CD8-positive, alpha-beta memory T cell (primary cell): Measurements from ENCODE around the gene MIPOL1. TPM values are rescaled to one million over a fixed set of nuclear protein-coding genes. Genes with fewer than 3 reads are reported as not detected.

Source experiments
- CTCF ChIA-PET: fragments of 350-600 bp; sonication (Branson Sonifier 250); formaldehyde crosslinking; loops from one replicate; lab custom pipeline; 2021; ENCODE audit warnings: antibody characterized with exemption; lab: Charles Lee
- POLR2A ChIA-PET: fragments of 350-600 bp; sonication (Branson Sonifier 250); formaldehyde crosslinking; loops from one replicate; lab custom pipeline; 2021; ENCODE audit warnings: antibody characterized with exemption; lab: Charles Lee
- DNase-seq, 5 donors: peaks; one replicate each; pipeline versions ENCODE4 v3.0.0 to v3.0.0-alpha.2; 2020 to 2022; ENCODE audit warnings: mixed read lengths in 1 of 5
- H3K27ac ChIP-seq: one replicate; pipeline ENCODE4 v1.7.0; 2013; ENCODE audit warnings: low read depth, mild to moderate bottlenecking, low read length, moderate library complexity
- H3K27me3 ChIP-seq: 2 replicates; pipeline ENCODE4 v1.7.0; 2013; ENCODE audit warnings: low read length, mild to moderate bottlenecking; ENCODE audit not compliant: insufficient read depth, poor library complexity, severe bottlenecking
- H3K36me3 ChIP-seq: 2 replicates; pipeline ENCODE4 v1.7.0; 2013; ENCODE audit warnings: mild to moderate bottlenecking, low read length, moderate library complexity; ENCODE audit not compliant: insufficient read depth
- H3K4me1 ChIP-seq: 2 replicates; pipeline ENCODE4 v1.7.0; 2013; ENCODE audit warnings: mild to moderate bottlenecking, low read length, moderate library complexity; ENCODE audit not compliant: insufficient read depth
- H3K4me3 ChIP-seq: 2 replicates; pipeline ENCODE4 v1.7.0; 2013; ENCODE audit warnings: mild to moderate bottlenecking, low read length
- H3K9me3 ChIP-seq: 2 replicates; pipeline ENCODE4 v1.7.0; 2013; ENCODE audit warnings: mild to moderate bottlenecking, low read length
- H3K27ac Mint-ChIP-seq, 8 donors: one replicate each; pipeline ENCODE4 v1.8.0; 2020 to 2021; ENCODE audit warnings: mixed read lengths in 8 of 8, mild to moderate bottlenecking in 6 of 8, inconsistent platforms in 3 of 8, moderate library complexity in 3 of 8
- H3K27me3 Mint-ChIP-seq, 2 donors: one replicate each; pipeline ENCODE4 v1.8.0; 2020 to 2021; ENCODE audit warnings: mixed read lengths in 2 of 2, mild to moderate bottlenecking in 1 of 2, moderate library complexity in 1 of 2
- H3K36me3 Mint-ChIP-seq, 3 donors: one replicate each; pipeline ENCODE4 v1.8.0; 2020 to 2021; ENCODE audit warnings: mixed read lengths in 3 of 3, inconsistent platforms in 1 of 3, mild to moderate bottlenecking in 1 of 3
- H3K4me1 Mint-ChIP-seq, 3 donors: one replicate each; pipeline ENCODE4 v1.8.0; 2020 to 2021; ENCODE audit warnings: mixed read lengths in 3 of 3, inconsistent platforms in 1 of 3, mild to moderate bottlenecking in 1 of 3
- H3K4me3 Mint-ChIP-seq, 7 donors: one replicate each; pipeline ENCODE4 v1.8.0; 2020 to 2021; ENCODE audit warnings: mixed read lengths in 7 of 7, mild to moderate bottlenecking in 6 of 7, moderate library complexity in 4 of 7, inconsistent platforms in 2 of 7
- H3K9me3 Mint-ChIP-seq, 5 donors: one replicate each; pipeline ENCODE4 v1.8.0; 2020 to 2022; ENCODE audit warnings: mixed read lengths in 5 of 5, mild to moderate bottlenecking in 3 of 5, moderate library complexity in 2 of 5, inconsistent platforms in 1 of 5
- polyA plus RNA-seq: library from polyadenylated mRNA; unstranded; fragments of 300-500 nt; fragmentation: Illumina TruSeq; gene quantifications from one replicate; pipeline ENCODE4 v1.2.3, GENCODE V29; 2021
- total RNA-seq, 2 experiments: library from RNA; stranded (reverse); gene quantifications; one replicate each; pipeline ENCODE4 v1.2.3, GENCODE V29; 2021

Gene MIPOL1
- total and polyA plus RNA-seq, 3 experiments from 2014 or later = not detected

DNA sequence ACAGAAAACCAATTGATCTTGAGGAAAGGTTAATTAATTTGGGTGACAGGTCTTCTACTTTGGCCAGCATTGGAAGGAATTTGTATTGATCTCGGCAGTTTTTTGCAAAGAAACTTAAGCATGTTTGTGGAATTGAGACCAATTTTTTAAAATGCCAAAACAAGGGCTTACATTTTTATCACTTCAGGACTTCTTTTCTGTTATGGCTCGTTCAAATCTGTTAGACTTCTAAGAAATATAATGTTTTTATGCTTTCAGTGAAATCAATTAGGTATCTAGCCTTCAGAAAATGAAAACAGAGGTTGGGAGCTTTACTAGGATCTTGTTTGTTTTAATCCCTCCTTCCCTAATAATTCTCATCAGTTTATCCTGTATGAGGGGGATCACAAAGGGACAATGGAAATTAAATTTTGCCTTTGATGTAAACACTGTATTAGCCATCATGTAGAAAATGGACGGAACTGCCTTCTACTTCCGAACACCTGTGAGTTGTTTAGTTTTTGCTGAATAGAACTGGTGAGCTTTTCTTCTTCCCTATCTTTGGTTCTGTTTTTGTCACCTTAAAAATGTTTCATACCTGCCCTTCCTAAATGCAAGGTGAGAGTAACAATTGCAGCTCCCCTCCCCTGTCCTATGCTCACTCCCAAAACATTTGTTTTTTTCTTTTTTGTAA lies 389.5 kb downstream of the MIPOL1 start:
- DNase-seq = no peak

DNA sequence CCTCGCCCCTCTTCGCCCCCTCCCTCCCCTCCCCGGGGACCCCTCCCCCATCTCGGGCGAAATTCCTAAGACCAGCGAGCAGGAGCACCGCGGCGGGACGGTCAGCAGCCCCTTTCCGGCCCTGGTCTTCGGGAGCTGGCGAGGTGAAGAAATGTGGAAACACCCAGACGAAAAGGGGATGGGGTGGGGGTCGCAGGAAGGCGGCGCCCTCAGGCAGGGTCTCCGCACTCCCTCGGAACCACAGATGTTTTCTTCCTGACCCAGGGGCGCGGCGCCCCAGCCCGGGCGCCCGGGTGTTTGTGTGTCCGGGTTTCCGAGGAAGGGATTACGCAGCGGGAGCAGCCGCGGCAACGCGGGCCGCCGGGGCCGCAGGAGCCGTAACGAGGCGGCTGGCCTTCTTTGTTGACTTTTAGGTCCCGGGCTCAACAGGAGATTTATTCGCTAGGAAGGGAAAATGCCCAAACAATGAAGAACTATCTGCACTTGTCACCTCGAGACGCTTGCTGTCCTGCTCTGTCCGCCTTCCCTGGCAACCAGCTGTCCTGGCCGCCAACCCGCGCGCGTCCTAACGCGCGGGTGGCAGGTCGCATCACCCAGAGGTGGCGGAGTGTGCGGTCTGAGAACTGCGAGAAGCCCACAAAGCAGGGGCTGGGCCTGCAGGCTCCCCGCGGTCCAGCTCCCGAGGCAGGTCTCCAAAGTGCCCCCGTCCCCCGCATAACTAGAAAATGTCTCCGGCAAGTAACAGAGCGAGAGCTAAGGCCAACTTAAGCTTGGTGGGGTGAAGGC lies 390.3 kb downstream of the MIPOL1 start:
- Mint-ChIP-seq H3K4me1 (no peaks in the 10 kb centered on the region), H3K9me3 (peaks cover 12 to 45% (median 27%) of the 10 kb centered on the region in 5 donors), H3K36me3 (peaks cover 0 to 3% (median 1%) of the 10 kb centered on the region in 3 donors), H3K27ac (no peak overlapping the region), H3K4me3 (no peak overlapping the region), H3K27me3 (peaks cover 51 to 63% of the 10 kb centered on the region in 2 donors)
- no peak for DNase-seq
- no peaks in the 10 kb centered on the region for H3K36me3 ChIP-seq
- H3K9me3 ChIP-seq = no peaks in the 10 kb centered on the region
- peaks cover 11% of the 10 kb centered on the region for H3K27me3 ChIP-seq
- H3K4me1 ChIP-seq = no peaks in the 10 kb centered on the region
- ChIA-PET CTCF (no interaction called here), POLR2A (no interaction called here)
- H3K4me3 ChIP-seq = no peak overlapping the region
- no peak overlapping the region for H3K27ac ChIP-seq

More for the DNA sequence above, 389.5 kb downstream of the MIPOL1 start:
- Mint-ChIP-seq H3K27me3 (peaks cover 43 to 60% of the 10 kb centered on the region in 2 donors), H3K27ac (no peak overlapping the region), H3K4me1 (no peaks in the 10 kb centered on the region), H3K4me3 (no peak overlapping the region), H3K9me3 (peaks cover 8 to 38% (median 22%) of the 10 kb centered on the region in 5 donors), H3K36me3 (peaks cover 0 to 3% (median 1%) of the 10 kb centered on the region in 3 donors)
- Histone ChIP-seq H3K36me3 (no peaks in the 10 kb centered on the region), H3K27me3 (peaks cover 11% of the 10 kb centered on the region), H3K4me1 (no peaks in the 10 kb centered on the region), H3K27ac (no peak overlapping the region), H3K9me3 (no peaks in the 10 kb centered on the region), H3K4me3 (no peak overlapping the region)
- CTCF ChIA-PET = no interaction called here
- POLR2A ChIA-PET = no interaction called here

DNA sequence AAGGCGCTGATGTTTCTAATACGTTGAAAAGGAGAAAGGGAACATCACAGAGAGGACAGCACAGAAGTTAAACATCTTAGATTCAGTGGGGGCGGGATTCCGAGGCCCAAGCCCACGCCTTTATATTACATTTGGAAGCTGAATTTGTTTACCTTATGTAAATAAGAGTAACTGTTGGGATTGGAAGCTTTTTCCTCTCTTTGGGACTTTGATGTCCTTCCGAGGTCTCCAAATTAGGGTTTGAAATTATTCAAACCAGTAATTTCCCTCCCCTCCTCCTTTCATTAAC lies 390.9 kb downstream of the MIPOL1 start:
- Histone ChIP-seq H3K4me3 (no peak overlapping the region), H3K36me3 (no peaks in the 10 kb centered on the region), H3K4me1 (no peaks in the 10 kb centered on the region), H3K27me3 (peaks cover 11% of the 10 kb centered on the region), H3K9me3 (no peaks in the 10 kb centered on the region), H3K27ac (no peak overlapping the region)
- Mint-ChIP-seq H3K27ac (no peak overlapping the region), H3K27me3 (peaks cover 56 to 68% of the 10 kb centered on the region in 2 donors), H3K9me3 (peaks cover 13 to 49% (median 27%) of the 10 kb centered on the region in 5 donors), H3K4me1 (no peaks in the 10 kb centered on the region), H3K36me3 (peaks cover 0 to 3% (median 1%) of the 10 kb centered on the region in 3 donors), H3K4me3 (no peak overlapping the region)
- no peak for DNase-seq
- CTCF ChIA-PET = no interaction called here
- POLR2A ChIA-PET = no interaction called here

DNA sequence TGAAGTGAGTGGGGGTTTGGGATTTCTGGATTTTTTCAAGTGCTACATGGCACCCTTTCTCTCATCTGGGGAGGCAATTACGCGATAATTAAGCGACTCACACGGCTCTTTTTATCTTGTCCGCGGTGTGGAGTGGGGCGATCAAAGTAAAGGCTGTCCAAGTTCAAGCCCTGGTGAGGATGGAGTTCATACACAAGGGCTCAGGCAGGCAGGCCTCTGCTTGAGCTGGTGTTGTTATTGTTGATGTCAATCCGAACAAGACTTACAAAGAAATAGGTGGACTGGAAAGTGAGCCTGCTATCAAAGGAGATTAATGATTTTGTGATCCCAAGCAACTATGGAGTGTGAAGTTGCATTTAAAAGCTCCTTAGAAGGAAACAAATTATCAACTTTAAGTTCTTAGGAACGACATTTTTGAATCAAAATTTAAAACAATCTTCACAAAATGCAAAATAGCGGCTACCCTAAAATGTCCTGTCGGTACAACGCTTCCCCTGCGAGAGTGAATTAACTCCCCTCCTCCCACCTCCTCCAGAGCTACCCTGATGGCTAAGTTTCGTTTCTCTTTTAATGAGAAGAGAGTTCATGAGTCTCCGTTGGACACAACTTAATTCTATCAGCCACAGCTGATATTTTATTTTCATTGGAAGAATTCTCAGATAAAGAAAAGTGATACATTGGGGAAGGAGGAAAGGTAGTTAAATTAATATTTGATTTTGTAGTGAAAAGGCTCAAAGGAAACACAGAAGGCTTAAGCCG lies 391.4 kb downstream of the MIPOL1 start:
- H3K27ac Mint-ChIP-seq = no peak overlapping the region
- H3K9me3 Mint-ChIP-seq = peaks cover 17 to 54% (median 27%) of the 10 kb centered on the region in 5 donors
- DNase-seq = no peak
- Histone ChIP-seq H3K9me3 (no peaks in the 10 kb centered on the region), H3K4me3 (no peak overlapping the region), H3K4me1 (no peaks in the 10 kb centered on the region), H3K27me3 (peaks cover 14% of the 10 kb centered on the region), H3K27ac (no peak overlapping the region), H3K36me3 (no peaks in the 10 kb centered on the region)
- peaks cover 2 to 4% (median 3%) of the 10 kb centered on the region in 3 donors for H3K4me1 Mint-ChIP-seq
- ChIA-PET POLR2A (no interaction called here), CTCF (no interaction called here)
- H3K4me3 Mint-ChIP-seq = no peak overlapping the region
- peaks cover 0 to 6% (median 1%) of the 10 kb centered on the region in 3 donors for H3K36me3 Mint-ChIP-seq
- peaks cover 61 to 74% of the 10 kb centered on the region in 2 donors for H3K27me3 Mint-ChIP-seq

DNA sequence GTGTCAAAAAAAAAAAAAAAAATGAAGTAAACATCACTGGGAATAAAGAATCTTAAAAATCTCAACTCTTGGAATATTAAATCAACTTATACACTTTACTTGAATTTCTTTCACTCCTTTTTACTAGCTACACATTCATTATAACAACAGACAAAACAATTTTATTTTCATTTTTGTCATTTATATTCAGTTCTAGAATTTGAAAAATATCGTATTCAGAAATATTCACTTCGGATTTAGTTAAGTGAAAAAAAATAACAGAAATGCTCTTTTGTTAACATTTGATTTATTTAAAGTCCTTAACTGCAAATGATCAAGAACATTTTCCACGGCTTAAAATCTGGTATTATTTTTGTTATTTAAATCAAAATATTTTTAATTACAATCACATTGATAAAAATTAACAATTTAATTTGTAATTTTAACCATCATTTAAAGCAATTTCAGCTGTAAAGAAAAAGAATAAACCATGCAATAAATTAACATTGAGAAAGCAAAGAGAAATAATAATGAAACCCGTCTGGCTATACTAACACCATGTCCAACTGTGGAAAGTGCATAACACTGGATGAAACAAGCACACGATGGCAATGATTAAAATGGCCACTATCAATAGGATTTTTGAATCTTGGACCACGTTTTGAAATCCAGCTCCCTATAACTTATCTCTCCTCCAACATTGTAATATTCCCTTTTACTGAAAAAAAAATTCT lies 392.1 kb downstream of the MIPOL1 start:
- Mint-ChIP-seq H3K27me3 (peaks cover 60 to 77% of the 10 kb centered on the region in 2 donors), H3K4me1 (peaks cover 3 to 6% (median 5%) of the 10 kb centered on the region in 3 donors), H3K27ac (no peak overlapping the region), H3K36me3 (peaks cover 0 to 7% (median 1%) of the 10 kb centered on the region in 3 donors), H3K4me3 (no peak overlapping the region), H3K9me3 (peaks cover 19 to 56% (median 27%) of the 10 kb centered on the region in 5 donors)
- no peaks in the 10 kb centered on the region for H3K36me3 ChIP-seq
- no peaks in the 10 kb centered on the region for H3K4me1 ChIP-seq
- ChIA-PET CTCF (no interaction called here), POLR2A (no interaction called here)
- H3K27ac ChIP-seq = no peak overlapping the region
- no peak overlapping the region for H3K4me3 ChIP-seq
- no peaks in the 10 kb centered on the region for H3K9me3 ChIP-seq
- no peak for DNase-seq
- peaks cover 14% of the 10 kb centered on the region for H3K27me3 ChIP-seq

DNA sequence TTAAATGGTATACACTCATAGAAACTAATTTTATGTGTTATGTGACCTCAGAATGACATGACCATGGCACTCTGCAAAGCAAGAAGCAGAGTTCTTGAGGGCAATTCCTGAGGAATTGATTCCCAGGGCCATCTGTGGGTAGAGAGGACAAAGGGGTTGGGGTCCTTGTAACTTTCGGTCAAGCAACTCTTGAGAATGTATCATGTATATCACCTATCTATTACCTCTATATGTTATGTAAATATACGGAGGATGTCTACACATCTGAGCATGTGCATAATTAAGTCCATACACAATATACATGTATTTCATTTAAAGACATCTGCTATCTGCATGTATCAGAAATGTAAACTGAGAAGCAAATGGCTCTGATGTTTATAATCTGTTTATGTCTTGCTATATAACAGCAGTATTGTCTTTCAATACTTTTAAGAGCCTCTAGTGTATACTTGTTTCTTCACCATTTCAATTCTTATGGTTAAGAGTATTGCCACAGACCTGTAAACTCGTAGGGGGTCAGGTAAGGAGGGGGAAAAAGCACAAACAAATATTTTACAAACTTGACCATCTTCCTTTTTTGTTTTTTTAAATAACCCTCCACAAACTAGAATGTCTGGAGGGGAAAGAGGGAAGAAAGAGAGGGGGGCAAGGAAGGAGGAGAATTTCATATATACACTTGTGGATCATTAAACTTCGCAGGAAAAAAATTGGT lies 392.8 kb downstream of the MIPOL1 start:
- no peak overlapping the region for H3K4me3 Mint-ChIP-seq
- peaks cover 56 to 72% of the 10 kb centered on the region in 2 donors for H3K27me3 Mint-ChIP-seq
- peaks cover 0 to 7% (median 1%) of the 10 kb centered on the region in 3 donors for H3K36me3 Mint-ChIP-seq
- Histone ChIP-seq H3K9me3 (no peaks in the 10 kb centered on the region), H3K4me1 (no peaks in the 10 kb centered on the region), H3K27ac (no peak overlapping the region), H3K27me3 (peaks cover 14% of the 10 kb centered on the region), H3K4me3 (no peak overlapping the region), H3K36me3 (no peaks in the 10 kb centered on the region)
- ChIA-PET POLR2A (no interaction called here), CTCF (no interaction called here)
- H3K9me3 Mint-ChIP-seq = peaks cover 19 to 51% (median 27%) of the 10 kb centered on the region in 5 donors
- H3K27ac Mint-ChIP-seq = peak overlapping the region in 1 of 8 donors; percentile 20
- DNase-seq = no peak
- peaks cover 3 to 7% (median 6%) of the 10 kb centered on the region in 3 donors for H3K4me1 Mint-ChIP-seq

DNA sequence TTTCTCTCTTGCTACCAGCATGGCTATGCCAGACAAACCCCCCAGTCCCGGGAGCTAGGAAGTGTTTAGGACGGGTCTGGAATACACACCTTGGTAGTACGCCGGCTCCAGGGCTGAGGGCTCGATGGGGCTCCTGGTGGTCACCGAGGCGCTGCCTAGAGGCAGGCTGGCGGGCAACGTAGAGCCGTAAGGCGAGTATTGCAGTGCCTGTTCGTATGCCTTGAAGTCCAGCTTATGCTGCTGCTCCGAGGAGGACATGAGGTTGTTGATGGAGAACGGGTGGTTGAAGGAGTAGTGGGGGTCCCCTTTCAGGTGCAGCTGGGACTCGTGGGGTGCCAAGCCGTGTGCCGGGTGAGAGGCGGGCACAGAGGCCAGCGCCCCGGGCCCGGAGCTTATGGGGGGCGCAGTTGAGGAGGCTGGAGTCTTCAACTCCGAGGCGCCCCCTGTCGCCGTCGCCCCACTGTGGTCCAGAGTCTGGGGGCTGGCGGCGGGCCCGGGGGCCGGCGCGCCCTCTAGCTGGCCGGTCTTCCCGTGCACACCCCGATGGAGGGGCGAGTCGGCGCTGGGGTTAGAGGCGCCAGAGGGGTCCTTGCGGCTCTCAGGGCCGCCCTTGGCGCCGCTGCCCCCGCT lies 393.7 kb downstream of the MIPOL1 start:
- H3K27me3 ChIP-seq = peaks cover 16% of the 10 kb centered on the region
- ChIA-PET CTCF (no interaction called here), POLR2A (no interaction called here)
- peak overlapping the region in 3 of 7 donors; percentile 25 to 85 (median 62) for H3K4me3 Mint-ChIP-seq
- no peak overlapping the region for H3K4me3 ChIP-seq
- peaks cover 7% of the 10 kb centered on the region for H3K4me1 ChIP-seq
- no peak for DNase-seq
- H3K4me1 Mint-ChIP-seq = peaks cover 6 to 13% (median 12%) of the 10 kb centered on the region in 3 donors
- H3K27me3 Mint-ChIP-seq = peaks cover 55 to 70% of the 10 kb centered on the region in 2 donors
- H3K27ac ChIP-seq = no peak overlapping the region
- H3K36me3 Mint-ChIP-seq = peaks cover 0 to 7% (median 1%) of the 10 kb centered on the region in 3 donors
- H3K36me3 ChIP-seq = no peaks in the 10 kb centered on the region
- peak overlapping the region in 1 of 8 donors; percentile 43 for H3K27ac Mint-ChIP-seq
- H3K9me3 Mint-ChIP-seq = peaks cover 19 to 50% (median 27%) of the 10 kb centered on the region in 5 donors
- H3K9me3 ChIP-seq = no peaks in the 10 kb centered on the region
